Measurements from ENCODE around the gene FRMPD2. TPM values are rescaled to one million over a fixed set of nuclear protein-coding genes. Genes with fewer than 3 reads are reported as not detected.
"Not testable (repeated sequence)": the region's sequence is repeated elsewhere in the genome, so short reads cannot be mapped to it uniquely, and the experiment has no call there.

The FRMPD2 gene
- total and polyA plus RNA-seq, 2 donors (not counting 3 experiments of a cell fraction or from before 2014, with no cell fraction given), result 0.42 TPM; not detected in 1

DNA sequence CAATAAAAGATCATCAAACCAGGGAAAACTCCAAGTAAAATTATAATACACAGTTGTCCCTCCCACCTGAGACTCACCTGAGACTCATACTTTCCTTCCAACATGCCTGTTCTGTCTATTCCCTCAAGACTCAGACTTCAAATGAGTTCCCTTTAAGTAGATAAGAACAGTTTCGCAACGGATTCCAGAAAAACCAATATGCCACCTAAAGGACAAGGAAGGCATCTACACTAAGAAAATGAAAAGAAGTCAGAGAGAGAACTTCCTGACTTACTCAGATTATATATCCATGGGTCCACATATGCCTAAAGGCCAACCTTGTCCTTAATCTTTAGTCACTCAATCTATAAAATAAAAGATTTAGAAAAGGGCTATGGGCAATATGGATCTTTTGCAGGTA, 148.9 kb downstream of the FRMPD2 start:
- POLR2A ChIA-PET; H3K4me1 ChIP-seq (ENCODE audit: control insufficient read depth, extremely low read depth, insufficient read depth, low read length); intact Hi-C loops (cut with micrococcal nuclease); H3K4me2 ChIP-seq (ENCODE audit: insufficient read depth, low read length); FAIRE-seq; H3K4me3 ChIP-seq (replicated peaks in 1 of 3; ENCODE audit: insufficient read depth in 1 of 3, low read depth in 1 of 3, low read length in 3 of 3); H3K27ac ChIP-seq (ENCODE audit: insufficient read depth, low read depth, low read length); dilution Hi-C loops (cut with MboI; ENCODE audit: extremely low pct_ligation_motif_present, low sequenced_read_pairs); BruUV-seq (replicated peaks); H3K9me1 ChIP-seq (replicated peaks; ENCODE audit: control insufficient read depth, extremely low read depth, insufficient read depth, low read length); H3K79me2 ChIP-seq (ENCODE audit: control insufficient read depth, insufficient read depth, low read length); H3K9me3 ChIP-seq (replicated peaks; ENCODE audit: control insufficient read depth, insufficient read depth, low read length); CTCF ChIA-PET; H3K9ac ChIP-seq (replicated peaks; ENCODE audit: extremely low read depth, insufficient read depth, low read length); H2AFZ ChIP-seq (ENCODE audit: low read depth, low read length); H3K36me3 ChIP-seq (ENCODE audit: control insufficient read depth in 2 of 2, extremely low read depth in 1 of 2, insufficient read depth in 2 of 2, low read length in 2 of 2); H4K20me1 ChIP-seq (replicated peaks; ENCODE audit: control insufficient read depth, extremely low read depth, insufficient read depth, low read length); H3K27me3 ChIP-seq (ENCODE audit: control insufficient read depth in 2 of 2, insufficient read depth in 2 of 2, low read length in 2 of 2); DNase-seq (ENCODE audit: low read depth, low spot score): not testable (repeated sequence)

DNA sequence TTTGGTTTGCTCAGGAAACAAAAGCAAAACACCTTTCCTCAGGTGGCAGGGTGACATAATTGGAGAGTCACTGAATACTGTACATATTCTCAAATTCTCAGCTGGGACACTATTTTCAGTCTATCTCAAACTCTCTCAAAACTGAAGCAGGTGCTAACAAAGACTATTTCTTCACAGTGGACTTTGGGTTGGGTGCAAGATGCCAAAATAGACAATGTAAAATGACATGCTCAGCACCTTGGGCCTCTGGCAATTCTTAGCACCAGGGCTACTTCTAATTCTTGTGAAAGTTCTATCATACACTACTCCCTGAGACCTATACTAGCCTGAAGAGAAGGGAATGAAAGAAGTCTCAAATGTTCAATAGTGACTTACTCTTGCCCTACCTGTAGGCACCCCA, 151.9 kb downstream of the FRMPD2 start:
- intact Hi-C loops (cut with micrococcal nuclease); H4K20me1 ChIP-seq (replicated peaks; ENCODE audit: control insufficient read depth, extremely low read depth, insufficient read depth, low read length); H3K36me3 ChIP-seq (ENCODE audit: control insufficient read depth in 2 of 2, extremely low read depth in 1 of 2, insufficient read depth in 2 of 2, low read length in 2 of 2); H3K9me1 ChIP-seq (replicated peaks; ENCODE audit: control insufficient read depth, extremely low read depth, insufficient read depth, low read length); H3K27me3 ChIP-seq (ENCODE audit: control insufficient read depth in 2 of 2, insufficient read depth in 2 of 2, low read length in 2 of 2); CTCF ChIA-PET; H3K4me2 ChIP-seq (ENCODE audit: insufficient read depth, low read length); BruUV-seq (replicated peaks); H3K4me1 ChIP-seq (ENCODE audit: control insufficient read depth, extremely low read depth, insufficient read depth, low read length); FAIRE-seq; POLR2A ChIA-PET; dilution Hi-C loops (cut with MboI; ENCODE audit: extremely low pct_ligation_motif_present, low sequenced_read_pairs); H3K9ac ChIP-seq (replicated peaks; ENCODE audit: extremely low read depth, insufficient read depth, low read length); H3K4me3 ChIP-seq (replicated peaks in 1 of 3; ENCODE audit: insufficient read depth in 1 of 3, low read depth in 1 of 3, low read length in 3 of 3); DNase-seq (ENCODE audit: low read depth, low spot score); H3K27ac ChIP-seq (ENCODE audit: insufficient read depth, low read depth, low read length); H2AFZ ChIP-seq (ENCODE audit: low read depth, low read length); H3K79me2 ChIP-seq (ENCODE audit: control insufficient read depth, insufficient read depth, low read length); H3K9me3 ChIP-seq (replicated peaks; ENCODE audit: control insufficient read depth, insufficient read depth, low read length): not testable (repeated sequence)

DNA sequence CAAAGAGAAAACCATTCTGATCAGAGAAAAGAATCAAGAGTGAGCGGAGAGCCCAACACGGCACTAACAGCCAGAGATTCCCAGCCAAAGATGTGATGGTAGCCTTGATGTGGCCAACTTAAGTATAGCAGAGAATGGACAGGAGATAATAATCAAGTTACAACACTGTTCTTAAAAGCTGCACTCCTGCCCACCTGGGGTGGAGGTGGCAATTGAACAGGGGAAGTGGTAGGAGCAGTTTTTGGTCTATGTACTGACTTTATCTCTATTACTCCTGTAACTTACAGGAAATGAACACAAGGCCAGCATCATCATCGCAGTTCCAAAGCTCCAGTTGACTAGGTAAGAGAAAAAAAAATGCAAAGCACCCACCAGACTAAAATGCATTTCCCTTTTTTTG, 164.2 kb downstream of the FRMPD2 start:
- H3K9me1 ChIP-seq (replicated peaks; ENCODE audit: control insufficient read depth, extremely low read depth, insufficient read depth, low read length); H3K4me2 ChIP-seq (ENCODE audit: insufficient read depth, low read length); H3K27me3 ChIP-seq (ENCODE audit: control insufficient read depth in 2 of 2, insufficient read depth in 2 of 2, low read length in 2 of 2); dilution Hi-C loops (cut with MboI; ENCODE audit: extremely low pct_ligation_motif_present, low sequenced_read_pairs); DNase-seq (ENCODE audit: low read depth, low spot score); H3K4me3 ChIP-seq (replicated peaks in 1 of 3; ENCODE audit: insufficient read depth in 1 of 3, low read depth in 1 of 3, low read length in 3 of 3); FAIRE-seq; BruUV-seq (replicated peaks); intact Hi-C loops (cut with micrococcal nuclease); H3K9ac ChIP-seq (replicated peaks; ENCODE audit: extremely low read depth, insufficient read depth, low read length); H3K36me3 ChIP-seq (ENCODE audit: control insufficient read depth in 2 of 2, extremely low read depth in 1 of 2, insufficient read depth in 2 of 2, low read length in 2 of 2); H4K20me1 ChIP-seq (replicated peaks; ENCODE audit: control insufficient read depth, extremely low read depth, insufficient read depth, low read length); H3K9me3 ChIP-seq (replicated peaks; ENCODE audit: control insufficient read depth, insufficient read depth, low read length); H3K27ac ChIP-seq (ENCODE audit: insufficient read depth, low read depth, low read length); H3K4me1 ChIP-seq (ENCODE audit: control insufficient read depth, extremely low read depth, insufficient read depth, low read length); POLR2A ChIA-PET; CTCF ChIA-PET; H3K79me2 ChIP-seq (ENCODE audit: control insufficient read depth, insufficient read depth, low read length); H2AFZ ChIP-seq (ENCODE audit: low read depth, low read length): not testable (repeated sequence)

Other genes starting within 250 kb of the FRMPD2 start
- 50.1 and 56.2 TPM in 2 replicates for gene MAPK8, start 32.0 kb upstream of the FRMPD2 start, total RNA-seq
- gene MAPK8, start 32.0 kb upstream of the FRMPD2 start, polyA plus RNA-seq, result 19.2 and 25.3 TPM in 2 replicates

Measured in endothelial cell of umbilical vein (primary cell).